SHP77 treated with DMSO at 0.1 percent for 48 hours (cell line): ENCODE measurements around the gene PRKAG2.
"Not testable (repeated sequence)": the region's sequence is repeated elsewhere in the genome, so short reads cannot be mapped to it uniquely, and the experiment has no call there.

Source experiments
- DNase-seq: peaks from one replicate; lab custom pipeline; 2025; lab: John Stamatoyannopoulos, UW

The PRKAG2 gene

DNA sequence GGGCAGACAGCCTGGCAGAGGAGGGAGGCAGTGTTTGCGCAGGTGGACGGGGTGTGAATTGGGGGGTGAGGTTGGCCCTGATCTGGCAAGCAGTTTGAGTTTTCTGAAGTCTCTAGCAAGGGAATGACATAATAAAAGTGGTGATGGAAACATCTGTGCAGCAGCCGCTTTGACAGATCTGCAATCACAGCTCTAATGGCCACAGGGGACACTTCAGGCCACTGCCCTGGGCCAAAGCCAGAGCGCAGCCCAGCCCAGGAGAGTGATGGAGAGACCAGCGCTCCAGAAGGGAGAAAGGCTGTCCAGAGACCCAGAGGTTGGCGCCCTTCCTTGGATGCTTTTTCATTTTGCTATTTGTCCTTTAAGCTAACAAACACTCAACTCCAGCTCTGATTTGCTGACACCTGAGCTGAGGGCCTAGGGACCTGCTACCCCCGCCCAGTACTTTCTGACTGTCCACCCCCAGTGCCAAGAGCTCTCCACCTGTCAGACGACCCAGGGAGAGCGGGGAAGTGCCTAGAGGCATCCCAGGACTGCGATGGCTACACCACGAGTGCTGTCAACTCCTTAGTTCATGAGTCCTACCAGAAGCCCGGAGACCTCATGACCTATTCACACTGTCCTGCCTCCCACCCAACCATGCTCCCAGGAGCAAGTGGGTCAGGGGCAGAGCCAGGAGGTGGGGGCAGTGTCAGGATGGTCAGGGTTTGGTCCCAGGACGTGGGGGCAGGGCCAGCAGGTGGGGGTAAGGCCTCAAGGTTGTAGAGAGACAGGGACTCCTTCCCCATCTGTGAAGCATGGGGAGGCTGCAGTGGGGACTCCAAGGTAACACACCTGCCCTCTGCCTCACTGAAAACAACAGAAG is 112.6 kb downstream of the PRKAG2 start:
- DNase-seq = no peak

DNA sequence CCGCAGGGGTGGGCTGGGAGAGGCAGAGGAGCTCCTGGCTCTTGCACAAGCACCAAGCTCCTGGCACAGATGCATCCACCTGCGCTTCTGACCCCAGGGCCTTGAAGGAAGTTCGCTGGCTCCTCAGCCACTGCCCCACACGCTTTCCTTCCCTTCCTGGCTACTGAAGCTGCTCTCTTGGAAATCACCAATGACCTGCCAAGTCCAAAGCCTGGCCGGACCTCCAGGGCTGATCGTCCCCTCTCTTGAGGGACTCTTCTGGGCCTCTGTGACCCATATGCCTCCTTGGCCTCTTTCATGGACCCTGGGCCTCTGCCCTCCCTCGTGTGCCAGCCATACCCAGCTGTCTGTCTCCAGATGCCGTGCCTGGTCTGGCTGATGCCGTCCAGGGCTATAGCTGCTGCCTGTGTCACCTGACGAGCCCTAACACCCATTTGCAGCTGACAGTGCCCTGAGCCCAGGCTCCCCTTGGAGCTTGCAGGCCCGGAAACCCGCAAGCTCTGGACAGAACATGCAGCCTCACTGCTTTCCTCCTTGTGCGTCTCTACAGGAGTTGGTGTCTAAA is 113.4 kb downstream of the PRKAG2 start:
- DNase-seq = no peak

GRCh38 chr7:151762583-151763245 is 114.2 kb downstream of the PRKAG2 start:
- DNase-seq = no peak

DNA sequence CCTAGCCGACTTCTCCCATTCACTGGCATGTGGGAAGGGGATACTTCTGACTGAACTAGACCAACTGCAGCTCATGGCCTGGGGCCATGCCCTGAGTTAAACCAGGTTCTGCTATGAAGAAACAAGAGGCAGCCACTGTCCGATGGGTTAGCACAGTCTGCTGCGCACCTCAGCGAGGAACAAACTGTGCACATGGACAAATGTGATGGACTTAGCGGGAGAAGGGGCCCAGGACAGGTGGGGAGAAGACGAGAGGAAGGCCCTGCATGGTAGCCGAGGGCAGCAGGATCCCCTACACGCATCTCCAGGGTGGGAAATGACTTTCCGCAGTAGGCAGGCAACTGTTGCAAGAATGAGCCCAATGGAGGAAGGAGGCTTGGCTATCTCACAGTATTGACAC is 115.0 kb downstream of the PRKAG2 start:
- DNase-seq = no peak

DNA sequence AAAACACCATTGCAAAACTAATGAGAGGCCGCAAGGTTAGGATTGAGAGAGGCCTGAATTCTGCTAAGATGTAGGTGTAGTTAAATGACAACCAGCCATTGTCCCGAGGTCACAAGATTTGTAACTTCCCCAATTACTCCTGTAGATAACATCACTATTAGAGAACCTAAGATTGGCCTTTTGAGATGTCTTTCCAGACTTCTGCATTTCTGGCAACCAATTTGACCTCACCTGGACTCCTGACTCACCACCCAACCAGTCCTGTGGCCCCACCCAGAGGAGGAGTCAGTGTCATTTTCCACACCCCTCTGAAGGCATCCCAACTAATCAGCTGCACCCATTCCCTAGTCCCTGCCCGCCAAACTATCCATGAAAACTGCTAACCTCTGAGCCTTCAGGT is 115.7 kb downstream of the PRKAG2 start:
- no peak for DNase-seq

- no peak for DNase-seq
Observed at GRCh38 chr7:151759591-151760042, 117.3 kb downstream of the PRKAG2 start.

DNA sequence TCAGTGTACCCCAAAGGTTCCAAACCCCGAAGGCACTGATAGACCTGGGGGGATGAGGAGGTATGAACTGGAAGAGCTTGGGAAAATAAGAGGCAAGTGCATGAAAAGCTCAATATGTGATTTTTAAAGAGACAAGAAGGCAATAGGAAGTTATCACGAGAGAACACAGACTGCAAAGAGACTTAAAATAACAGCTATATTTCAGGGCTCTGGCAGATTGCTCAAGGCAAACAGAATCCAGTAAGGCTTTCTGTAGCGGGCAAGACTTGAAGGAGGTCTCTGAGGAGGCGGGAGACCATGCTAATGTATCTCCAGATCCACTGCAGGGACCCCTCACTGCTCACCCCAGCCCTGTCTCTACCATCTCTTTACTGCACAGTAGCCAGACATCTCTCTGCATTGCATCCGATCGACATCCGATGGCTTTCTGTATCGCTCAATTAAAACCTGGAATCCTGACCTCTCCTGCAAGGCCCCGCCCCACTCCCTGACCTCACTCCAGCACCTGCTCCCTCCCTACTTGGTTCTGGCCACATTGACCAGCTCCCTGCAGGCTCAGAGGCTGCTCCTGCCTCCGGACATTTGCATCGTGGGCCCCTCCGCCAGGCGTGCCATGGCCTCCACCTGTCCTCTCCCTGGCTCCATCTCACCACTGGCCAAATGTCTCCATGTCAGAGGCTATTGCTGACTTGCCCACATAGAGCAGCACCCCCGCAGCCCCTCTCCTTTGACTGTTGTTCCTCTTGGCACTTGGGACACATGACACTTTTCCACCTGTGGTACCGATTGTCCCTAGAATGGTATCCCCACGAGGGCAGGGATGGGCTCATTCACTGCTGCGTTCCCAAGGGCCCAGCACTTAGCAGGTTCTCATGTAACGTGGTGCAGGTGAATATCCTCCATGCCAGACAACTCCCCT is 118.0 kb downstream of the PRKAG2 start:
- DNase-seq = no peak

DNA sequence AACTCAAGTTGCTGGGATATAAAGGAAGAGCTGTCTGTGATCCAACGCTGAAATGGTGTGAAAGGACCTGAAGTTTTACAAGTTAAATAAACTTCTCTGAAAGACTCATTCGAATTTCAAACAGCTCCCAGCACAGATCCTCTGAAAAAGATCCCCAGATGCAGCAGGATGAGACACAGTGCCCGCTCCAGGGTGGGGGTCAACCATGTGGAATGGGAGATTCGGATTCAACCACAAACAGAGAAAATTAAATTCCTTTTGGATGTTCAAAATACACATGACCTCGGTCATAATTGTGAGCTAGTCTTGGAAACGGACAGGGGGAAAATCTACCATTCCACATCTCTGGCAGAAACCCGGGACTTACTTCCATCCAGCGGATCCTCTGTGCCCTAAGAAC is 119.6 kb downstream of the PRKAG2 start:
- DNase-seq = no peak

DNA sequence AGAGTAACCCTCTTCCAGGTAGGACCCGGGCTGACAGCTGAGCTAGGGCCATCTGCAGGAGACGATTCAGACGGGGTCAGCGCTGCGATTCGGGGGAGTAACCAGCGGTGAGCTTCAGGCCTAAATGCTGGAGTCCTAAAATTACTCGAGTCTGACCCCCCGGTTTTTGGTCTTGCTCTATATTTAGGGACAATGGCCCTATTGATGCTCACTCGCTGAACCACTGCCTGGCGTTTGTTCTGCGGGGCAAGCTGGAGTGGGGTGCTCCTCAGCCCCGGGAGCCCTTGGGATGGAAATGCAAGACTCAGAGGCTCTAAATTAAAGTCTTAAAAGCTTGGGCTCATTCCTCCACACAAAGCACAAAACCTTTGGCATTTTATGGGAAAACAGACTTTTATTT is 120.0 kb downstream of the PRKAG2 start:
- no peak for DNase-seq

- no peak for DNase-seq
Observed at GRCh38 chr7:151756076-151756731, 120.7 kb downstream of the PRKAG2 start.

GRCh38 chr7:151755131-151755801 is 121.6 kb downstream of the PRKAG2 start:
- DNase-seq = no peak

GRCh38 chr7:151754688-151755130 is 122.2 kb downstream of the PRKAG2 start:
- DNase-seq = no peak

DNA sequence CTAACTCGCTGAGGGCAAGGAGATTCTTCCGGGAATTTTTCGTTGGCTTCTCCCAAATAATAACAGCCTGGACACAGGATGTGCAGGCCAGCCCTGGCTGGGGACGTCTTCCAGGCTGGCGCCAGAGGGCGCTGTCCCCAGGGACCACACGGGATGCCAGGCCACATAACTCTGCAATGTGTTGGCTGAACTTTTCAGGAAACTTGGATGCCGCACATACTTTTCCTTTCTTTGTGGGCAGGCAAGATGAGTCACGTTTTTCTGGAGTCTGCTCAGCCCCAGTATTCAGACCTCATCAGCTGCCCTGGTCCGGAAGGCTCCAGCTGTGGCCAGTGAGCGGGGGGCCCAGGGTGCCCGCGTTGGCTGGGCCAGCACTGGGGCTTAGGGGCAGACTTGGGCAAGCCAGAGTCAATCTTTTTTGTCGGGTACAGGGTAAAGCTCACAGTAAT is 122.7 kb downstream of the PRKAG2 start:
- no peak for DNase-seq

GRCh38 chr7:151752816-151753595 is 123.9 kb downstream of the PRKAG2 start:
- DNase-seq = no peak

- no peak for DNase-seq
Observed at GRCh38 chr7:151752037-151752436, 124.9 kb downstream of the PRKAG2 start.

- no peak for DNase-seq
Observed at GRCh38 chr7:151748733-151749132, 128.2 kb downstream of the PRKAG2 start.

DNA sequence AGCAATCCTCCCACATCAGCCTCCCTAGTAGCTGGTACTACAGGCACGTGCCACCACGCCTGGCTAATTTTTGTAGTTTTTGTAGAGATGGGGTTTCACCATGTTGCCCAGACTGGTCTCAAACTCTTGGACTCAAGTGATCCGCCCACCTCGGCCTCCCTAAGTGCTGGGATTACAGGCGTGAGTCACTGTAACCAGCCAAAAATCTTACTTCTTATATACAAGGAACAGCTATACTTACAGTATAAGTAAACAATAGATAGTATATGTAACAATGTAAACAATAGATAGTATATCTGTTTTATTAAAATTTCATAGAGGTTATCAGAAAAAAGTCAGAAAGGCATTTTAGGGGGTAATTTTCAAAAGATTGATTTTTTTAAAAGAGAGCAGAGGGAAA is 128.9 kb downstream of the PRKAG2 start:
- DNase-seq = not testable (repeated sequence)

GRCh38 chr7:151745706-151746105 is 131.2 kb downstream of the PRKAG2 start:
- DNase-seq = no peak

DNA sequence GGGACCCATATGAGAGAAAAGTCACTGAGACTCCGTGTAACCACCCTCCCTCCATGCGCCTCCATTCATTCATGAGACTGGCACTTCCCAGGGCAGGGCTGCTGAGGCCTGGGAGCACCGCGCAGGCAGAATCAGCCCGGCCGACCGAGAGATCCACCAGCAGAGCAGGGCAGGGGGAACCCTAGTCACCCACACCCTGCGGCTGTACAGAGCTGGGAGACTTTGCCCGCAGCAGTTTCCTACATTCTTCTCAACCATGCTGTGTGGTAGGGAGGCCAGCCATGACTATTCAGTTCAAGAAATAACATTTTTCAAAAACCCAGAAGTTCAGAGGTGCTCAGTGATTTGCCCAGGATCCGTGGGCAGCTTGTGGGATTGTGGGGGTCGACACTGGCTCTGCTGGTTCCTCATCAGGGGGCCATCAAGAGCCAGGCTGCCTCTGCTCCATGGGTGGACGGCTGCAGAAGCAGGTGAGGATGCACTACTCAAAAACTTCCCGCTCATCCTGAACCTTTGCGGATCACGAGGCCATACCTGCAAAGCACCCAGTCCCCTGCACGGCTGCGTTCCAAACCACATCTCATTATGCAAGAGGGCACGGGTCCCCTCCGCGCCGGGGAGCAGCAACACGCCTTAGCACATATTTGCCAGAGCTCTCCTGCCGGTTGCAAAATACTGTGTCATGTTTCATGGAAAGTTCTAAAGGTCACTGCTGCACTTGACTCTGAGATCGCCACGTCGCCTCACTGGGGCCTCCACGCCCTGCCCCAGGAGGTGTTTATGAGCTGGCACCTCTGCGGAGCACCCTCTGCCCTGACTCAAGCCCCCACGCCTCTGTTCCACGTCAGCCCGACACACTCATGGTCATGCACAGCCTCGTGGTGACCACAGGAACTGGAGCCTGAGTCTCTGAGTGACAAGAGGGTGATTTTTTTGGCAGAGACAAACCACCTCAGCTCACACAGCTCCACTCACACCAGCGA is 132.0 kb downstream of the PRKAG2 start:
- no peak for DNase-seq
